Sigmoid colon (tissue), 7 donors: ENCODE results near the gene ATG4C. TPM values are rescaled to one million over a fixed set of nuclear protein-coding genes. Genes with fewer than 3 reads are reported as not detected.
"Not testable (repeated sequence)": the region's sequence is repeated elsewhere in the genome, so short reads cannot be mapped to it uniquely, and the experiment has no call there.

Experiments used
- DNase-seq: peaks from one replicate; pipeline ENCODE4 v3.0.0-alpha.2; 2019
- H3K27ac ChIP-seq, 4 donors: fragments of 200-600 bp; sonication (generic); one replicate each; pipeline ENCODE4 v1.5.1; 2016 to 2019; ENCODE audit warnings: mild to moderate bottlenecking in 1 of 4
- H3K27me3 ChIP-seq, 3 donors: fragments of 200-600 bp; sonication (generic); one replicate each; pipeline ENCODE4 v1.5.1; 2019; ENCODE audit warnings: mild to moderate bottlenecking in 1 of 3
- H3K36me3 ChIP-seq, 4 donors: fragments of 200-600 bp; sonication (generic); one replicate each; pipeline ENCODE4 v1.5.1; 2016 to 2019
- H3K4me1 ChIP-seq, 4 donors: fragments of 200-600 bp; sonication (generic); one replicate each; pipeline ENCODE4 v1.5.1; 2017 to 2019
- H3K4me3 ChIP-seq, 4 donors: fragments of 200-600 bp; sonication (generic); one replicate each; pipeline ENCODE4 v1.5.1; 2017 to 2019; ENCODE audit warnings: mild to moderate bottlenecking in 2 of 4, moderate library complexity in 1 of 4
- H3K9me3 ChIP-seq, 4 donors: fragments of 200-600 bp in 3 of 4; sonication (generic) in 3 of 4; one replicate each; pipeline versions ENCODE4 v1.5.1 to v1.6.1; 2013 to 2019
- EP300 ChIP-seq, 4 donors: sonication (generic); formaldehyde crosslinking; IDR thresholded peaks; one replicate each; pipeline ENCODE4 v1.6.1; 2017; ENCODE audit warnings: antibody characterized with exemption in 4 of 4
- POLR2A ChIP-seq, 2 donors: fragments of 450-650 bp; IDR thresholded peaks; one replicate each; pipeline ENCODE4 v1.6.1; 2016; ENCODE audit warnings: antibody characterized with exemption in 2 of 2, mild to moderate bottlenecking in 2 of 2, moderate library complexity in 2 of 2
- POLR2AphosphoS5 ChIP-seq, 4 donors: sonication (generic); formaldehyde crosslinking; IDR thresholded peaks; one replicate each; pipeline ENCODE4 v1.6.1; 2017; ENCODE audit warnings: antibody characterized with exemption in 4 of 4
- WGBS, 2 donors: extraction: QIAGEN DNeasy Blood & Tissue Kit; methylation state at CpG; one replicate each; pipeline ENCODE4 v1.1.7; 2013; 5-methylcytosine and 5-hydroxymethylcytosine counted together
- intact Hi-C: fragments of 100-400 bp; cut with DNase I; formaldehyde crosslinking; loops from one replicate; pipeline ENCODE4 v1.15.1; 2023
- polyA plus RNA-seq, 3 donors: library from polyadenylated mRNA; stranded (reverse); fragments of 200-250 nt; gene quantifications; one replicate each; pipeline ENCODE4 v1.2.3, GENCODE V29; 2013
- total RNA-seq, 4 donors: library from RNA; depleted of rRNA; stranded (reverse); fragments of >200 nt; gene quantifications; one replicate each; pipeline ENCODE4 v1.1.0, GENCODE V29; 2016
- TF ChIP-seq, protein P1 (sequence below), 4 experiments: fragments of 450-650 bp in 3 of 4; fragments of 200-600 bp in 1 of 4; IDR thresholded peaks; one replicate each; pipeline ENCODE4 v1.5.1; 2016 to 2019; ENCODE audit warnings: antibody characterized with exemption in 4 of 4, mild to moderate bottlenecking in 3 of 4, moderate library complexity in 2 of 4
- donor health status: healthy with polysubstance abuse.
- donor health status: Bipolar disorder and iron deficiency.
- donor health status: healthy.

Gene ATG4C, protein sequence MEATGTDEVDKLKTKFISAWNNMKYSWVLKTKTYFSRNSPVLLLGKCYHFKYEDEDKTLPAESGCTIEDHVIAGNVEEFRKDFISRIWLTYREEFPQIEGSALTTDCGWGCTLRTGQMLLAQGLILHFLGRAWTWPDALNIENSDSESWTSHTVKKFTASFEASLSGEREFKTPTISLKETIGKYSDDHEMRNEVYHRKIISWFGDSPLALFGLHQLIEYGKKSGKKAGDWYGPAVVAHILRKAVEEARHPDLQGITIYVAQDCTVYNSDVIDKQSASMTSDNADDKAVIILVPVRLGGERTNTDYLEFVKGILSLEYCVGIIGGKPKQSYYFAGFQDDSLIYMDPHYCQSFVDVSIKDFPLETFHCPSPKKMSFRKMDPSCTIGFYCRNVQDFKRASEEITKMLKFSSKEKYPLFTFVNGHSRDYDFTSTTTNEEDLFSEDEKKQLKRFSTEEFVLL
- total RNA-seq, result 10 to 100 TPM in 3 of 4 donors, 1 to 10 TPM in 1; 4.8 to 15.5 (median 11.8) TPM
- polyA plus RNA-seq, result 1 to 10 TPM; 3.6 to 9.0 (median 5.9) TPM

GRCh38 chr1:62783736-62784508, at the start of gene ATG4C:
Gene ATG4C (plus strand): TSS chr1:62784132. CDS start chr1:62803787, 19,655 bp downstream.
- Histone ChIP-seq H3K36me3 (no peaks in the 10 kb centered on the region), H3K9me3 (no peaks in the 10 kb centered on the region), H3K27me3 (no peaks in the 10 kb centered on the region), H3K27ac (peak within 1 kb of the TSS; percentile 87 to 95 (median 92)), H3K4me3 (peak within 1 kb of the TSS; percentile 62 to 78 (median 71)), H3K4me1 (peaks cover 0 to 17% (median 8%) of the 10 kb centered on the region in 4 donors)
- peak; percentile 98 for DNase-seq
- 0% methylated on average over 38 of the region's 38 CpGs for WGBS, 2 donors
- intact Hi-C loops, result loop anchor here (5.0 kb wide), 1 partner anchor 347 kb away; the partner anchor contains the start of gene USP1
- no peak for TF ChIP-seq EP300 (IDR thresholded peaks at IDR 0.05)
- peak; percentile 11 to 66 for TF ChIP-seq POLR2A (IDR thresholded peaks at IDR 0.05)
- TF ChIP-seq, protein P1, sequence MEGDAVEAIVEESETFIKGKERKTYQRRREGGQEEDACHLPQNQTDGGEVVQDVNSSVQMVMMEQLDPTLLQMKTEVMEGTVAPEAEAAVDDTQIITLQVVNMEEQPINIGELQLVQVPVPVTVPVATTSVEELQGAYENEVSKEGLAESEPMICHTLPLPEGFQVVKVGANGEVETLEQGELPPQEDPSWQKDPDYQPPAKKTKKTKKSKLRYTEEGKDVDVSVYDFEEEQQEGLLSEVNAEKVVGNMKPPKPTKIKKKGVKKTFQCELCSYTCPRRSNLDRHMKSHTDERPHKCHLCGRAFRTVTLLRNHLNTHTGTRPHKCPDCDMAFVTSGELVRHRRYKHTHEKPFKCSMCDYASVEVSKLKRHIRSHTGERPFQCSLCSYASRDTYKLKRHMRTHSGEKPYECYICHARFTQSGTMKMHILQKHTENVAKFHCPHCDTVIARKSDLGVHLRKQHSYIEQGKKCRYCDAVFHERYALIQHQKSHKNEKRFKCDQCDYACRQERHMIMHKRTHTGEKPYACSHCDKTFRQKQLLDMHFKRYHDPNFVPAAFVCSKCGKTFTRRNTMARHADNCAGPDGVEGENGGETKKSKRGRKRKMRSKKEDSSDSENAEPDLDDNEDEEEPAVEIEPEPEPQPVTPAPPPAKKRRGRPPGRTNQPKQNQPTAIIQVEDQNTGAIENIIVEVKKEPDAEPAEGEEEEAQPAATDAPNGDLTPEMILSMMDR (IDR thresholded peaks at IDR 0.05), result peak in 3 of 4 experiments; percentile 9 to 31 (median 12)
- TF ChIP-seq POLR2AphosphoS5 (IDR thresholded peaks at IDR 0.05), result peak; percentile 73 to 86 (median 85)

- H3K9me3 ChIP-seq, result no peaks in the 10 kb centered on the region
- intact Hi-C loops, result no loop called here
- TF ChIP-seq POLR2A (IDR thresholded peaks at IDR 0.05) (no peak), EP300 (IDR thresholded peaks at IDR 0.05) (no peak), POLR2AphosphoS5 (IDR thresholded peaks at IDR 0.05) (no peak)
- TF ChIP-seq, protein P1 (IDR thresholded peaks at IDR 0.05), result no peak
- no peaks in the 10 kb centered on the region for H3K4me1 ChIP-seq
- H3K27me3 ChIP-seq, result no peaks in the 10 kb centered on the region
- no peaks in the 10 kb centered on the region for H3K36me3 ChIP-seq
- 75 to 87% methylated on average over 3 of the region's 3 CpGs for WGBS, 2 donors
- no peak overlapping the region for H3K27ac ChIP-seq
- H3K4me3 ChIP-seq, result no peak overlapping the region
- DNase-seq, result no peak
Observed at GRCh38 chr1:62735491-62736171, 48.3 kb upstream of the ATG4C start.

DNA sequence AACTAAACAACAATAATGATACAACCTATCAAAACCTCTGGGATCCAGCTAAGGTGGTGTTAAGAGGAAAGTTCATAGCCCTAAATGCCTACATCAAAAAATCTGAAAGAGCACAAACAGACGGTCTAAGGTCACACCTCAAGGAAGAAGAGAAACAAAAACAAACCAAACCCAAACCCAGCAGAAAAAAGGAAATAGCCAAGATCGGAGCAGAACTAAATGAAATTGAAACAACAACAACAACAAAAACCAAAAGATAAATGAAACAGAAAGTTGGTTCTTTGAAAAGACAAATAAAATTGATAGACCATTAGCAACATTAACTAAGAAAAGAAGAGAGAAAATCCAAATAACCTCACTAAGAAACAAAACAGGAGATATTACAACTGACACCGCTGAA, 43.2 kb upstream of the ATG4C start:
- whole genome bisulfite sequencing, 2 donors, result 63 to 75% methylated on average over 3 of the region's 3 CpGs
- H3K36me3 ChIP-seq, intact Hi-C loops, H3K27me3 ChIP-seq, DNase-seq, H3K27ac ChIP-seq, H3K9me3 ChIP-seq, H3K4me3 ChIP-seq: not testable (repeated sequence)
- peaks cover 0 to 14% (median 9%) of the 10 kb centered on the region in 4 donors for H3K4me1 ChIP-seq

DNA sequence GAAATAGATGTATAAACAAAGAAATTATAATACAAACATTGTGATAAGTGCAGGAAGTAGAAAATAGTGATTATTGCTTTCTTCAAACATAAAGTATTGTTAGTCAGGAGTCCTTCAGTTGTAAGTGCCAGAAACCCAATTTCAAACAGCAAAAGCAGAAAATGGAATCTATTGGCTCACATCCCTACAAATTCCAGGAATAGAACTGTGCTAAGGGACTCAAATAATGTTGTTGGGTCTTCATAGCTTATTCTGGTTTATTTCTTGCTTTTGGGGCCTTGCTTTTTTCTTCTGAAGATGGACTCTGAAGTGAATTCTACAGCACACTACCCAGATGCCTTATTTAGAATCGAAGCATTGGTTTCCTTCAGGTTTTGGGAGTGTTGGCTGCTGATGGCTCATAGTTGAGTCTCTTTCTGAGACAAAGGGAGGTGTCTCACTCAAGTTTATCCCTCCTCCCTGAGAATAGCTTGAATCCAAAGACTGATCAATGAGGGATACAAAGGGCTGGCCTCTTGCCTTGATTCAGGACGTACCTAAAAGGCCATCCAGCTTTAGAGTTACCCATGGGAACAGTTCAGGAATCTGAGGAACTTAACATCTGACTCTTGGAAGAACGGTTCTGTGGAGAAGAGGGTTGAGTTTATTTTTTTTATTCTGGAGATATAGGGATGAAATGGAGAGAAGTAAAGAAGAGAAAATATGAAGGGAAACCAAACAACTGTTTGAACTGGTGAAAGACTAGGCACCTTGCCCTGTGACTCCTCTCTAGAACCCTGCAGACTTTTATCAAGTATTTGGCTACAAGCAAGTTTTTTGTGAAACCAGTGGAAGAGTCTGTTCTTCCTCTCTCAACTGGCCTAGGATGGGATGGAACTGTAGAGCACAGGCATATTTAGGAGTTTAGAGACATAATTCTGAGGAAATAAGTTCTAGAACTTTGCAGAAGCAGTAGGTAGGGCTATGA, 39.0 kb upstream of the ATG4C start:
- TF ChIP-seq EP300 (IDR thresholded peaks at IDR 0.05) (no peak), POLR2A (IDR thresholded peaks at IDR 0.05) (no peak), POLR2AphosphoS5 (IDR thresholded peaks at IDR 0.05) (no peak)
- TF ChIP-seq, protein P1 (IDR thresholded peaks at IDR 0.05), result no peak
- WGBS, 2 donors, result 40 to 60% methylated on average over 3 of the region's 3 CpGs
- Histone ChIP-seq H3K9me3 (no peaks in the 10 kb centered on the region), H3K4me3 (no peak overlapping the region), H3K27me3 (no peaks in the 10 kb centered on the region), H3K4me1 (peaks cover 0 to 14% (median 9%) of the 10 kb centered on the region in 4 donors), H3K36me3 (no peaks in the 10 kb centered on the region), H3K27ac (no peak overlapping the region)
- DNase-seq, result no peak
- intact Hi-C loops, result loop anchor here (2.0 to 5.0 kb wide), 2 partner anchors 58 to 214 kb away; partner anchors contain the start of gene DOCK7
